ENCODE results near the gene CES2.
A peak's percentile ranks its signal among the peaks of the same experiment; 100 is the strongest.

DNA sequence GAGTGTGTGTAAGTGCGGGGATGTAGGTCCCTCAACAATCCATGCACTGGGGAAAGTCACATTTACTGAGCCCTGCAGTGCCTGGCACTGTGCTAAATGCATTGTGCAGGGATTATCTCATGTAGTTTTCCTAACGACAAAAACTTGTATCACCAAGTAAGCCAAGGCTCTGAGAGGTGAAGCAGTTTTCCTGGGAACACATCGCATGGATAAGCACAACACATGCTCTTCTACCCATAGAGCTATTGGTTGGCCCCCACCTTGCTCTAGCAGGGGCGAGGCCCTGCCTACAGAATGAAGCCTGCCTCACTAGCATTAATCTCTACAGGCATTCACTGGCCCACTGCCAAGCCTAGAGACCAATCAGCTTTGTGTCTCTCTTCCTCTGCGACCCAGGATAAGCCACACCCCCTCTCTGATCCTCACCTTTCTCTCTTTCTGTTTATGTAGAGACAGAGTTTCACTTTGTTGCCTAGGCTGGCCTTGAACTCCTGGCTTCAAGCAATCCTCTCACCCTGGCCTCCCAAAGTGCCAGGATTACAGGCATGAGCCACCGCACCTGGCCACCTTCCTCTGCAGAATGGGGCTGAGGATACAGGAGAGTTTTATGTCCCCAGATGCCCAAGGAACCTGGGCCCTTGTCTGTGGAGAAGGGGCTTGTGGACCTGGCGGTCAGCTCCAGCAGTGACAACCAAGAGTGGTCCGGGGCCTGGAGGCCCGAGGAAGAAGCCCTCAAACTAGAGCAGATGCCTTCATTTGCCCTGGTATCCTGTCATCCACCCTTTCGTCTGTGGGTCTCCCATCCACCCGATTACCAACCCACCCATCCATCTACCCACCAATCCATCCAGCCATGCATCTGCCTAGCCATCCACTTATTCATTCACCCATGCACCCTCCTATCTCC is 29.4 kb upstream of the CES2 start:
- TF ChIP-seq ZNF571 (tag by site-specific recombination; IDR thresholded peaks at IDR 0.05) = no peak
- peak; percentile 50; the same call in 1 of the 2 replicates for TF ChIP-seq PRDM1 (tag by site-specific recombination; IDR thresholded peaks at IDR 0.05)
- peak; percentile 78; the same call in 1 of the 2 replicates for TF ChIP-seq ZNF10 (tag by site-specific recombination; IDR thresholded peaks at IDR 0.05)
- no peak for TF ChIP-seq ZNF248 (tag by site-specific recombination; IDR thresholded peaks at IDR 0.05)
- TF ChIP-seq YY1 (tag by site-specific recombination; IDR thresholded peaks at IDR 0.05) = no peak
- TF ChIP-seq ZNF274 (IDR thresholded peaks at IDR 0.05; ENCODE audit: low read length) = no peak
- TF ChIP-seq ZNF274 (tag by site-specific recombination; IDR thresholded peaks at IDR 0.05; ENCODE audit: borderline replicate concordance) = no peak

Measured in HEK293 (cell line).